NCI-H146 treated with DMSO at 0.1 percent for 48 hours (cell line): ENCODE measurements around the gene TPK1.
A peak's percentile ranks its signal among the peaks of the same experiment; 100 is the strongest.
"Not testable (repeated sequence)": the region's sequence is repeated elsewhere in the genome, so short reads cannot be mapped to it uniquely, and the experiment has no call there.

ENCODE experiments used
- DNase-seq: peaks from one replicate; lab custom pipeline; 2025; ENCODE audit not compliant: unreplicated experiment; lab: John Stamatoyannopoulos, UW

Gene TPK1

GRCh38 chr7:144777889-144778288, 58.0 kb downstream of the TPK1 start:
- not testable (repeated sequence) for DNase-seq

GRCh38 chr7:144777005-144777839, 58.6 kb downstream of the TPK1 start:
- no peak for DNase-seq

- no peak for DNase-seq
Observed at GRCh38 chr7:144776447-144776846, 59.4 kb downstream of the TPK1 start.

- no peak for DNase-seq
Observed at GRCh38 chr7:144775749-144776148, 60.1 kb downstream of the TPK1 start.

GRCh38 chr7:144771927-144772326, 63.9 kb downstream of the TPK1 start:
- DNase-seq: no peak

- DNase-seq: no peak
Observed at GRCh38 chr7:144771174-144771573, 64.7 kb downstream of the TPK1 start.

GRCh38 chr7:144769352-144769751, 66.5 kb downstream of the TPK1 start:
- DNase-seq: no peak

- DNase-seq: no peak
Observed at GRCh38 chr7:144768633-144769032, 67.2 kb downstream of the TPK1 start.

GRCh38 chr7:144763291-144763690, 72.6 kb downstream of the TPK1 start:
- DNase-seq: no peak

- no peak for DNase-seq
Observed at GRCh38 chr7:144762853-144763252, 73.0 kb downstream of the TPK1 start.

GRCh38 chr7:144761493-144761892, 74.4 kb downstream of the TPK1 start:
- DNase-seq: no peak

- DNase-seq: no peak
Observed at GRCh38 chr7:144759653-144760052, 76.2 kb downstream of the TPK1 start.

- DNase-seq: no peak
Observed at GRCh38 chr7:144747936-144748335, 87.9 kb downstream of the TPK1 start.

GRCh38 chr7:144738708-144739314, 97.0 kb downstream of the TPK1 start:
- peak; percentile 18 for DNase-seq

- no peak for DNase-seq
Observed at GRCh38 chr7:144738146-144738545, 97.7 kb downstream of the TPK1 start.

- no peak for DNase-seq
Observed at GRCh38 chr7:144736880-144737493, 98.9 kb downstream of the TPK1 start.

- no peak for DNase-seq
Observed at GRCh38 chr7:144735505-144736276, 100.2 kb downstream of the TPK1 start.

- DNase-seq: no peak
Observed at GRCh38 chr7:144731661-144732351, 104.0 kb downstream of the TPK1 start.

- no peak for DNase-seq
Observed at GRCh38 chr7:144730224-144730623, 105.6 kb downstream of the TPK1 start.

- no peak for DNase-seq
Observed at GRCh38 chr7:144729226-144729625, 106.6 kb downstream of the TPK1 start.

- no peak for DNase-seq
Observed at GRCh38 chr7:144728551-144728950, 107.3 kb downstream of the TPK1 start.
